NCI-H128 (cell line): Measurements from ENCODE around the gene SF3B6.
A peak's percentile ranks its signal among the peaks of the same experiment; 100 is the strongest.
"Not testable (repeated sequence)": the region's sequence is repeated elsewhere in the genome, so short reads cannot be mapped to it uniquely, and the experiment has no call there.

Experiments
- DNase-seq: peaks from one replicate; lab custom pipeline; 2025; ENCODE audit not compliant: unreplicated experiment; lab: John Stamatoyannopoulos, UW

The SF3B6 gene

DNA sequence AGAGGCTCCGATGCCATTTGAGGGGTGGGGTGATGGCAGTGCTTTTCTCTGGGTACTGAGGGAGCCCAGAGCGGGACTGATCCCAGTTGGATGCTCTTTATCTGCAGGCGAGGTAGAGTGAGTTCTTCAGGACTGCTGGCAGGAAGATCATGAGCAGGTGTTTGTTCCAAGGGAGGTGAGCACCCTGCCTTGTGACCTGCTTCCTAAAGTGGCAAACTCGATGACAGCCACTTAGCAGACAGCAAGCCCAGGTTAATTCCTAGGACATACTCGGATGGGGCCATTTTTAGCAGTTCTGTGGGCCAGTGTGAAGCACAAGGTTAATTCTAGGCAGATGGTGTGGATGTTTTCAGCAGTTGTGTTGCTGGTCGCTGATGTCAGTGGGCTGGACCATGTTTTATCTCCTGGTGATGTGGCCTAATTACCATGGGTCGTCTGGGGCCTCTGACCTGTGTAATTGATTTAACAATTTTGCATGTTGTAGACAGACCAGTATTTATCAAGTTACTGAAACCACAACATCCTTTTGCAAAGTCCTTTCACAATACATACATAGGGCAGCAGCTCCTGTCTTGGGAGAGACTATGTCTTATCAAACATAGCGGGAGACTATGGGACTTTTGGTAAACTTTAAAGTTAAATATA lies 21.6 kb downstream of the SF3B6 start:
- no peak for DNase-seq

DNA sequence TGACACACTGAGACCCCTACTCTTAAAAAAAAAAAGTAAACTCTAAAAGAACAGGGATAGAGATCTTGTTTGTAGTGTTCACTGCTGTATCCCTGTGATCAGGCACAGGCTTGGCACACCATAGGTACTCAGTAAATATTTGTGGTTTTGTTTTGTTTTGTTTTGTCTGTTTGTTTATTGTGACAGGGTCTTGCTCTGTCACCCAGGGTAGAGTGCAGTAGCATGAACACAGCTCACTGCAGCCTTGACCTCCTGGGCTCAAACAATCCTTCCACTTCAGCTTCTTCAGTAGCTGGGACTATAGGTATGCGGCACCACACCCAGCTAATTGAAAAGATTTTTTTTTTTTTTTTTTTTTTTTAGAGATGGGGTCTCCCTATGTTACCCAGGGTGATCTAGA lies 23.2 kb downstream of the SF3B6 start:
- DNase-seq = no peak

DNA sequence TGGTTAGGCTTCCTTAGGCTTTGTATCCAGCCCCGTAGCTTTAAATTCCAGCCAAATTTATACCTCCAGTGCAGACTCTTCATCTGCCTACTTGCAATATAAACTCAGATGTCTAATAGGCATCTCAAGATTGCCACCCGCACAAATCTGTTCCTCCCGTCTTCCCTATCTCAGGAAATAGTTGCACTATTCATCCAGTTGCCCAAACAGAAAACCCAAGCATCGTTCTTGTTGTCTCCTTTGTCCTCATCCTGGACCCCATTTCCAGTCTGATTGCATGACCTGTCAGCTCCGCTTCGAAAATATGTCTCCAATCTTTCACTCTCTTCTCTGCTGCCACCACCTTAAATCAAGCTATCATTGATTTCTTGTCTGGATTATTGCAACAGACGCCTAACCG lies 24.3 kb downstream of the SF3B6 start:
- DNase-seq = no peak

DNA sequence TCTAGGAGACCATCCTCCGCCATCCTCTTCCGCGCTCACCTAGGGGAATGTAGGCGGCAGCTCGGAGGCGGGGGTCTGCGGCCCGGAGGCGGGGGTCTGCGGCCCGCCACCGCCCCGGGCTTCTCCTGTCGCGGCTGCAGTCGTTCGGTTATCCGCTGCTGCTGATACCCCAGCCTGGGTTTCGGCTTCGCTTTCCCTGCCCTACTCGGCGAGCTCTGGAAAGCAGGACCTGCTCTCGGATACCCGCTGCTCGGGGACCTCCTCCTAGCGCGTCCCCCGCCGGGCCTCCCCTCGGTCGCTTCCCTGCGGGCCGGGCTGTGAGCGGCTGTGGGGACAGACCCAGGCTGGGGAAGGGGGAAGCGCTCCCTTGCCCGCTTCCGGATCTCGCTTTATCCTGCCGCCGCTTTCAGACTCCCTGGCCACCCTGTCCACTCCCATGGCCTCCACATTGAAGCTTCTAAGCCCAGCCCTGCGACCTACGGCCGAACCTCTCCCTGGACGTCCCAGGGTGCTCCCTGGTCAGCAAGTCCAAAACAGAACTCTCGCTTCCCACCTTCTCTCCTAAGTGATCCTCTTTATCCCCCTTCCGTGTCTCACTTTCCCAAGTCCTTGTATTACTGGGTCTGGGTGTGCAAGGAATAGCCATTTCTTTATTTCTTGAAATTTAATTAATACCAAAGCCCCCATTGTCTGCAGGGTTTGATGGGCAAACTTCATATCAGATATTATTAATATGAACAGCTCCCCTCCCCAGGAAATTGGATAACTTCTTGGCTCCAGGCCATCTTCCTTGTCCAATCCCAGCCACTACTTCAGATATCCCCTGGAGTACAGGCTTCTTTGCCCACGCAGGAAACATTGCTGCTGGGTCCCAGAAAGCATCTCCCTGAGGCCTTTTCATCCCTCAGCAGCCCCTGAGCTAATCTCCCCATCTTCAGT lies 25.8 kb downstream of the SF3B6 start:
- DNase-seq = no peak

DNA sequence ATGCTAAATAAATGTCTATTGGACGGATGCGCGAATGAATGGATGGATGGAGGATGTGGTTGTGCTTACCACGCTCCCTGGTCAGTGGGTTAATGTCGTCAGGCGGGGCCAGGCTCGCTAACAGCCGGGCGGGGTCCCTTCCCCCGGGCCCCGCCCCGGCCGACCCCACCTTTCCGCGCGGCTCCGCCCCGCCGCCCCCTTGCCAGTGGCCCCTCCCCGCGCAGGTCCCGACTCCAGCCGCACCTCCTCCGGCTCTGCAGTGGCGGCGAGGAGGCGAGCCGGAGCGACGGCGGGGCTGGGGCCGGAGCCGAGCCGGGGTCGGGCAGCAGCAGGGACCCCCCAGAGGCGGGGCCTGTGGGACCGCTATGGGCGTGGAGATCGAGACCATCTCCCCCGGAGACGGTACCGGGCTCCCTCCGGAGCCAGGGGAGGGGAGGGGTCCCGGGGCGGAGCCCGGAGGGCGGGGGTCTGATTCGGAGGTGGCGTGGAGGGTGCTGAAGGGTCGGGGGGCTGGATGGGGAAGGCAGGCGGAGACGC lies 26.6 kb downstream of the SF3B6 start, which contains the start of gene FKBP1B:
Gene FKBP1B, plus strand, starts transcription at position 257 of the 537 bp plus-strand sequence. Its CDS starts 109 bp downstream, at position 366.
- peak; percentile 28 for DNase-seq

DNA sequence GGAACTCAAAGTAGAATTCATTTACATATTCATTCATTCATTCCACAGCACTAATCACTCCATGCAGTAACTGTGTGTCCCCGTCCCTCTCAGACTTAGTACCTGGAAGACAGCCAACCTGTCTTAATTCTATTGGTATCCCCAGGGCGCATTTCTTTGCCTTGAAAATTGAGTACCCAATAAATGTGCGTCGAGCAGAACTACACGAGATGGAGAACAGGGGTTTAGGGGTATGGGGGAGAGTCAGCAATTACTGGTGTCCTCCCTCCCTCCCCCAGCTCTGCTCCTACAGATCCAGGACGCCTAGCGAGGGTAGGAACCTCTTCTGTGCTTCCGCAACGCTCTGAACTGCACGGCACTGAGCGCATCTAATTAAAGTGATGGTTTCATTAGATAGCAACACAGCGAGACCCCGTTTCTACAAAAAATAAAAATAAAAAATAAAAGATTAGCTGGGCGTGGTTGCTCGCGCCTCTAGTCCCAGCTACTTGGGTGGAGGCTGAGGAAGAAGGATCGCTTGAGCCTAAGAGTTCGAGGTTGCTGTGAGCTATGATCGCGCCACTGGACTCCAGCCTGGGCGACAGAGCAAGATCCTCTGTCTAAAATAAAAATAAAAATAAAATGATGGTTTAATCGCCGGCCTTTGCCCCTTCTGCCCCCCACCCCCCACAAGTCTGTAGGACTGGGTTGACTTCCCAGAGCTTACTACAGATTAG lies 27.2 kb downstream of the SF3B6 start:
- no peak for DNase-seq

DNA sequence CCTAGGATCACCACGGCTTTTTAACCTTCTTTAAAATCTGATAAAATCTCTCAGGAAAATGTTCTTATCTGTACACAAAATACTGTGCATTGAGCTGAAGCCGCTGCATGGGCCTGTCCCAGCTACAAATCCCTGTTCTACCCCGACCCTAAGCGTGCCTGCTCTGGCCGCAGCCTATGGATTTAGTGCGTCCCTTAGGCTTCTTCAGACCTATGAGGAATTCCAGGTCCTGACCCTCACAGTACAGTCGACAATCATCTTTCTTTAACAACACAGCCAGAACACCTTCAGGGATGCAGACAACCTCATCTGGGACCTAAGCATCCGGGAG lies 28.5 kb downstream of the SF3B6 start:
- no peak for DNase-seq

DNA sequence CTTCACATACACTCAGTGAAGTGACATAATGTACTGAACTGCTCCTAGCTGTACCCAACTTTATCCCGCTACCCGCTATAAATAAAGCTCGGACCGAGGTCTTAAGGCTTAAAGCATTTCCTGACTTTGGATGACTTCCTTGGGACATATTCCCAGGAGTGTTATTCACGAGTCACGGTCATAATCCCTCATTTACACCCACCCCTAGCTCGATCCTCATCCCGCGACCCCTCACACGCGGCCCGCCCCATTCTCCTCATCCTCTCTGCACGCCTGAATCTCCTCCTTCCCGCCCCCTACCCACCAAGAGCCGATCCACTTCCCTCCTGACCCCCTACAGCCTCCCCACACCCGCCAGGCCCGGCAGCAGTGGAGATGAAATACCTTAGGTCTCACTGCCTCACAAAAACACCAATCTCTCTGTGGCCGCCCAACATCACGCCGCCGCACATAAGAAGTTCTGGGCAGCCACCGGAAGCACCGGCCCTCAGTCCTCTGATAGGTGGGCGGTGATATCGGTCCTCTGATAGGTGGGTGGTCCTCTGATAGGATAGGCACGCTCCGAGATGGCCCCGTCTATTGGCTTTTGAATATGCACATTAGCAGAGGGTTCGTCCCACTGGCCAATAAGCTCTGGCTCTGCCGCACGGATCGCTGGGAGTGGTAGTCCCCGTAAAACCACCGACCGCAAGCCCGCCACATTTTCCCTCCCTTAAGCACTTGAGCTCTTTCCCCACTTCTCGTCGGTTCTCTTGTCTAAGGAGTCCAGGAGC lies 29.0 kb downstream of the SF3B6 start, which contains the start of gene WDCP:
Gene WDCP, minus strand, starts transcription at position 462 of the 773 bp plus-strand sequence. CDS start 7,897 bp downstream, outside the sequence.
- DNase-seq = peak; percentile 93

DNA sequence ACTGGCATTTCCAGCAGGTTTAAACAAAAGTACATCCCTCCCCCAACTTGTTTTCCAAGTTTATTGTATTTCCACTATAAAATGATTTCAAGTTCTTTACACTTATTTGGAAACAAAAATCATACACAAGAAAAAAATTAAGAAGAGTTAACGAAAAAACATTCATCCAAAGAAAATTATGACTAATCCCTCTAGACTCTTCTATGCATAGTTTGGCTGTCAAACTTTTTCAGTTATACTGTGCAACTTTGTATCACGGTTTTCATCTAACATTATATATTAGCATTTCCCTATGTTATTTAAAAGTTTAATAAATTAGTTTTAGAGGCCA lies 29.6 kb downstream of the SF3B6 start:
- DNase-seq = no peak

DNA sequence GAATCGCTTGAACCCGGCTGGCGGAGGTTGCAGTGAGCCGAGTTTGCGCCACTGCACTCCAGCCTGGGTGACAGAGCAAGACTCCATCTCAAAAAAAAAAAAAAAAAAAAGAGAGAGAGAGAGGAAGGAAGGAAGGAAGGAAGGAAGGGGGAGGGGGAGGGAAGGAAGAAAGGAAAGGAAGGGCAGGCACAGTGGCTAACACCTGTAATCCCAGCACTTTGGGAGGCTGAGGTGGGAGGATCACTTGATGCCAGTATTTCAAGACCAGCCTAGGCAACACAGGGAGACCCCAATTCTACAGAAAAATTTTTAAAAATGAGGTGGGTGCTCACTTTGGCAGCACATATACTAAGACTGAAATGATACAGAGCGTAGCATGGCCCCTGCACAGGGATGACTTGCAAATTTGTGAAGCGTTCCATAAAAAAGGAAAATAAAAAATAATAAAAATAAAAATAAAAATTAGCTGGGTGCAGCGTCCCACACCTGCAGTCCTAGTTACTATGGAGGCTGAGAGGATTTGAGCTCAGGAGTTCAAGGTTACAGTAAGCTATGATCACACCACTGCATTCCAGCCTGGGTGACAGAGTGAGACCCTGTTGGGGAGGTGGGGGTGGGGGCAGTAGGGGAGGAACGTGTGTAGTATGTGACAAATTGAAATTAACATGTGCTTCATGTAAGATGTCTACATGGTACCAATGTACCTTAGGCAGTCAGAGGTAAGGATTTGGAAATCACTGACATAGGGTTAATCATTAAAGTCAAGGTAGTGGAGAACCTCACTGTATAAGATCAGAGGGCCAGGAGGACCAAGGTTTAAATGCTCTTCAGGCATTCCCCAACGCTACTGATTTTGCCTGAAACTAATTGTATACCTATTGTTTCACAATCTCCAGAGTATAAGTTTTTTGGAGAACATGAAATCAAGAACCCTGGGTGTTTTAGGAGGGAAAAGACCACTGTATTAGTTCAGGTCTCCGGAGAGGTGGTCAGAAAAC lies 30.3 kb downstream of the SF3B6 start:
- no peak for DNase-seq

DNA sequence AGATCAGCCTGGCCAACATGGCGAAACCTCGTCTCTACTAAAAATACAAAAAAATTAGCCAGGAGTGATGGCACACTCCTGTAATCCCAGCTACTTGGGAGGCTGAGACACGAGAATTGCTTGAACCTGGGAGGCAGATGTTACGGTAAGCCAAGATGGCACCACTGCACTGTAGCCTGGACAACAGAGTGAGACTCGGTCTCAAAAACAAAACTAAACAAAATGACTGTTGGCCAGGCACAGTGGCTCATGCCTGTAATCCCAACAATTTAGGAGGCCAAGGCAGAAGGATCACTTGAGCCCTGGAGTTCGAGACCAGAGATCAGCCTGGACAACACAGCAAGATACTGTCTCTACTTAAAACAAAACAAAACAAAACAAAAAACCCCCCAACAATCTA lies 33.0 kb downstream of the SF3B6 start:
- not testable (repeated sequence) for DNase-seq

DNA sequence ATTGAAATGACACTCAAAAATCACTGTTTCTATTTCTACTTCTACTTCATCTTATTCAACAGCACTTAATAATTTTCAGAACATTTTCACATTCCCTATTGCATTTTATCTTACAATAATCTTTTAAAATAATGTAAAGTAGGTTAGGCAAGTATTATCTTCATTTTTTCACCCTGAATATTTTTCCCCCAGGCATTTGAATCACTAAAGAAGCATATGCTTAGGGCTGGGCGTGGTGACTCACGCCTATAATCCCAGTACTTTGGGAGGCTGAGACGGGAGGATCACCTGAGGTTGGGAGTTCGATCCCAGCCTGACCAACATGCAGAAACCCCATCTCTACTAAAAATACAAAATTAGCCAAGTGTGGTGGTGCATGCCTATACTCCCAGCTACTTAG lies 35.6 kb downstream of the SF3B6 start:
- DNase-seq = no peak

DNA sequence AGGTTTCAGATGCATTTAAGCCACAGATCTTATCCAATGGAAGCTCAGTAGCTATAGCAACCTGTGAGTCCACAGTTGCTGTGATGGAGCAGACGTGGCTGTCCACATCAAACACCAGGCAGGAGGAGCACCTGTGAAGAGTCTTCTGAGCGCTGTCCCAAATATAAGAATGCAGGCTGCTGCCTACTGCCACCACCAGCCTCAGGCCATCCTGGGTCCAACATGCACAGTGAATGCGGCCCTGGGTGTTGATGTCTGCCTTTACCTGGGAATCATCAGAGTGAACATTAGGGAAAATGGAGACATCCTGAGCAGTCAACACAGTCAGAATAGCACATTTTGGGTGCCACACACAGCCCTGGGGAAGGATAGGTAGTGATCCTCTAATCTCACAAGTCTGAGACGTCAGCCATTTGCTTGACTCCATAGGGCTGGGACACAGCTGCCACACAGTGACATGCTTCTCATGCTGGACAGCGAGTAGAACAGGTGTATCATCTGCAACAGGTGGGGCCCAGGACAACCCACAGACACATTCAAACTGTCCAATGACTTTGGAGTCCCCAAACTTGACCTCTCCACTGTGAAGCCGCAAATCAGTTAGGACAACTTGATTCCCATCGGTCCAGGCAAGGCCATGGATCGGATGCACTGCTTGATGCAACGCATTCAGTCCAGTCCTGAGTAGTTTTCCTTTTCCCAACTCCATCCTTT lies 37.2 kb downstream of the SF3B6 start:
- DNase-seq = no peak

DNA sequence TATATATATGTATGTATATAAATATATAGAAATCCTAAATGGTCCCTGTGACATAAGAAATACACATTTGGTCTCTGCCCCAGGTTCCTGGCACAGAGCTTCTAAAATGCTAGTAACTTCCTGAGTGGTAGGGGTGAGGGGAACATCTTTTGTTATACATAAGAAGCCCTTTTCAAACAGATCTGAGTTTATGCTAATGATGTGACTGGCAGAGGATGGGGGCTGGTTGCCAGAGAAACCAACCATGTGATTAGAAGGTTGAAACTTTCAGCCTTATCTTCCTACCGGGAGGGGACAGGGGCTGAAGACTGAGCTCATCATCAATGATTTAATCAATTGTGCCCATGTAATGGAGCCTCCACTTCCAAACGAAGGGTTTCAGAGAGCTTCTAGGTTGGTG lies 49.9 kb downstream of the SF3B6 start:
- DNase-seq = no peak

DNA sequence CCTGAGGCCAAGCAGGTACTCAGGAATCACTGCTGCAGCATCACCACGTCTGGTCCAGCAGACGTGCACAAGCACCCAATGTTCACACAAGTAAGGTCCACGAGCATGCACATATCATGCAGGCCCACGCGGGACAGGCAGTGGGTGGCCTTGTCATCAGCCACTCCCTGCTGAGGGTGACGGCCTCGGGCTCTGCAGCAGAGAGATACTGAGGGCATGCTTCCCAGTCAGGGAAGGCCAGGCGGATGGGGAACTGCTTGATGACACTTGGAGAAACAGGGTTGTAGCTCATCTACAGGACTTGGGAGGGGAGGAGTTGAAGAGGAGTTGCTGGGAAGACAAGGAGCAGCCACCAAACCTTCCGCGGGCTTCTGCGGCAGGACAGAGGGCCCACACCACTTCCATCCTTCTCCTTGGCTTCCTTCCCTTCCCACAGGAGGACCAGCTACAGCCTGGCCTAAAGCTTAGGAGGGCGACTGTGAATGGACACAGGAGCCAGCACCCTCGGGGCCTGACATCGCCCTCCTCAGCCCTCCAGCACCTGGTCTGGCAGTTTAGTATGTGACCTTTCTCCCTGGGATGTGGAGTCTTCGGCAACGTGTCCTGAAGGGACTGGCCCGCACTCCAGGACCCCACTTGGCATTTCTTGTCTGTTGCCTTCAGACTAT lies 51.0 kb downstream of the SF3B6 start:
- DNase-seq = no peak

DNA sequence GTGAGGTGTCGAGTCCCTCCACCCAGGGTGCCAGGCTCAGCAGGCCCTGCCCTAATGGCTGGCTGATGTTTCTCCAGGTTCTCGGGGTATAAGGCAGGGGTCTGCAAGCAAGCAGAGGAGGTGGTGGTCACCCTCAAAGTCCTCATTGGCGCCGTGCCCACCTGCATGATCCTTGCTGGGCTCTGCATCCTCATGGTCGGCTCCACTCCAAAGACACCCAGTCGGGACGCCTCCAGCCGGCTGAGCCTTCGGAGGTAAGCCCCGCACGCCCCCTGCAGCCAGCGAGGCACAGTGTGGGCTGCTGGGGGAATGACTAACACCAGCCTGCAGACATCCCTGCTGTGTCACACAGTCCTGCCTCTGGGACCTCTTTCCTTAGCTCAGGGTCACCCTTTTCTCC lies 52.1 kb downstream of the SF3B6 start:
- DNase-seq = no peak

DNA sequence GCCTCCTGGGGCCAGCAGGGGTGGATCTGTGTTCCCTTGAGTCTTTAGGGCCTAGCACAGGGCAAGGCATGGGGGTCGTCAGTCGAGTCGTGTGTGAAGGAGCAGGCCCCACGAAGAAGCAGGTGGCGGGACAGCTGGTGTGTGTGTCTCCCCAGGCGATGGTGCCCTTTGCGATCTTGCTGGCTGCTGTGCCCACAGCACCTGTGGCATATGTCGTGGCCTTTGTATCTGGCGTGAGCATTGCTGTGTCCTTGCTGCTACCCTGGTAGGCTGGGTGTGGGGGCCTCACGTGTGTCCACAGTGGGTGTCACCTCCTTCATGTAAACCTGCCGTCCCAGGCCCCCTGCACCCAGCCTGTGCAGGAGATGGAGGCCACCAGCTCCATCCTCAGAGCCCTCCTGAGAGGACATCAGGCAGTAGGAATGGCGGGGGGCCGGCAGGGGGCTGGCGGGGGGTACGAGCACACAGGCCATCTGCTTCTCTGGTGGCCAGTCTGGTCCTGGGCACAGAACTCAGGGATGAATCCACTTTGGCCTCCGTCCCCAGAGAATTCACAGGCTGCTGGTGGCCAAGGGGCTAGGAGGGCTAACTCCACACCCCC lies 53.1 kb downstream of the SF3B6 start:
- DNase-seq = no peak
